SK-N-SH (cell line): ENCODE measurements around the gene SLC12A9. TPM values are rescaled to one million over a fixed set of nuclear protein-coding genes. Genes with fewer than 3 reads are reported as not detected.

ENCODE experiments used
- CTCF ChIA-PET: fragments of 300-600, 350-600 bp; formaldehyde crosslinking; extraction: SDS; loops from one replicate; lab custom pipeline; 2021; lab: Yijun Ruan, JAX
- POLR2A ChIA-PET: fragments of 350-600 bp; sonication (Branson Sonifier 250); formaldehyde crosslinking; extraction: SDS; loops from one replicate; lab custom pipeline; 2020; ENCODE audit warnings: antibody characterized with exemption, inconsistent platforms; lab: Yijun Ruan, JAX
- DNase-seq: peaks from one replicate; pipeline ENCODE4 v3.0.0; 2012
- H2AFZ ChIP-seq: fragments of 200-600 bp; sonication (generic); 2 replicates; pipeline ENCODE4 v1.8.1; 2016; ENCODE audit warnings: antibody characterized with exemption, mild to moderate bottlenecking, low read depth
- H3F3A ChIP-seq: fragments of 200-600 bp; sonication (generic); replicated peaks from 2 replicates; pipeline ENCODE3; 2016; ENCODE audit warnings: antibody characterized with exemption, mild to moderate bottlenecking; ENCODE audit not compliant: insufficient read depth
- H3K27ac ChIP-seq, 2 experiments: fragments of 200-500 bp in 1 of 2; fragments of 200-600 bp in 1 of 2; sonication (Bioruptor generic) in 1 of 2; sonication (generic), shearing (Covaris generic) in 1 of 2; 2 replicates each; pipeline versions ENCODE4 v1.5.1 to v1.6.1; 2014 to 2016; ENCODE audit warnings: low read depth in 2 of 2, inconsistent platforms in 1 of 2, low read length in 1 of 2, mild to moderate bottlenecking in 1 of 2, mixed read lengths in 1 of 2
- H3K27me3 ChIP-seq: fragments of 200-600 bp; sonication (generic), shearing (Covaris generic); 2 replicates; pipeline ENCODE4 v1.6.1; 2016; ENCODE audit warnings: mixed run types; ENCODE audit not compliant: insufficient read depth
- H3K36me3 ChIP-seq, 2 experiments: fragments of 200-500 bp in 1 of 2; fragments of 200-600 bp in 1 of 2; sonication (Bioruptor generic) in 1 of 2; sonication (generic) in 1 of 2; replicated peaks in 1 of 2; 2 replicates each; pipeline versions ENCODE3 to v1.5.1; 2014 to 2016; ENCODE audit warnings: low read length in 1 of 2, mild to moderate bottlenecking in 1 of 2; ENCODE audit not compliant: insufficient read depth in 2 of 2, control insufficient read depth in 1 of 2
- H3K4me1 ChIP-seq, 2 experiments: fragments of 200-500 bp in 1 of 2; fragments of 200-600 bp in 1 of 2; sonication (Bioruptor generic) in 1 of 2; sonication (generic), shearing (Covaris generic) in 1 of 2; 2 replicates each; pipeline versions ENCODE4 v1.5.1 to v1.6.1; 2014 to 2016; ENCODE audit warnings: low read depth in 1 of 2, low read length in 1 of 2, mixed run types in 1 of 2; ENCODE audit not compliant: insufficient read depth in 2 of 2, control insufficient read depth in 1 of 2
- H3K4me2 ChIP-seq: fragments of 200-600 bp; sonication (generic), shearing (Covaris generic); 2 replicates; pipeline ENCODE4 v1.6.1; 2017; ENCODE audit warnings: mixed run types
- H3K4me3 ChIP-seq, 2 experiments: fragments of 200-500 bp in 1 of 2; fragments of 200-600 bp in 1 of 2; sonication (Bioruptor generic) in 1 of 2; sonication (generic), shearing (Covaris generic) in 1 of 2; 2 replicates each; pipeline versions ENCODE4 v1.5.1 to v1.8.1; 2014 to 2016; ENCODE audit warnings: low read depth in 2 of 2, inconsistent platforms in 1 of 2, low read length in 1 of 2, mild to moderate bottlenecking in 1 of 2, mixed read lengths in 1 of 2, moderate library complexity in 1 of 2
- H3K79me2 ChIP-seq: fragments of 200-600 bp; sonication (generic); 2 replicates; pipeline ENCODE4 v1.8.1; 2017; ENCODE audit warnings: mild to moderate bottlenecking; ENCODE audit not compliant: insufficient read depth
- H3K9ac ChIP-seq: fragments of 200-600 bp; sonication (generic); 2 replicates; pipeline ENCODE4 v1.6.1; 2017; ENCODE audit warnings: mixed run types
- H3K9me2 ChIP-seq: fragments of 200-600 bp; sonication (generic); 2 replicates; pipeline ENCODE4 v1.6.1; 2017; ENCODE audit warnings: mixed run types
- H3K9me3 ChIP-seq: fragments of 200-600 bp; sonication (generic); 2 replicates; pipeline ENCODE4 v1.6.1; 2017; ENCODE audit warnings: mixed run types, mild to moderate bottlenecking, moderate library complexity
- H4K20me1 ChIP-seq: fragments of 200-600 bp; sonication (generic); 2 replicates; pipeline ENCODE4 v1.6.1; 2017; ENCODE audit warnings: mild to moderate bottlenecking, mixed run types; ENCODE audit not compliant: insufficient read depth
- CHD2 ChIP-seq: fragments of 150-350 bp; IDR thresholded peaks from 2 replicates; pipeline ENCODE4 v1.6.1; 2018; ENCODE audit warnings: low read length; ENCODE audit not compliant: partially characterized antibody
- ELF1 ChIP-seq: IDR thresholded peaks from 2 replicates; pipeline ENCODE4 v1.4.0; 2012
- EZH2phosphoT487 ChIP-seq: fragments of 200-600 bp; sonication (generic); IDR thresholded peaks from 2 replicates; pipeline ENCODE4 v1.6.1; 2017; ENCODE audit warnings: low read depth, mixed run types, mild to moderate bottlenecking, antibody characterized with exemption, moderate library complexity, borderline replicate concordance
- FOSL2 ChIP-seq: IDR thresholded peaks from 2 replicates; pipeline ENCODE4 v1.4.0; 2012; ENCODE audit warnings: low read depth, mild to moderate bottlenecking, moderate library complexity, borderline replicate concordance
- FOXJ3 ChIP-seq: sonication (generic); formaldehyde crosslinking; IDR thresholded peaks from 2 replicates; pipeline ENCODE4 v1.5.1; 2020; ENCODE audit warnings: mild to moderate bottlenecking, missing genetic modification reagents
- GABPA ChIP-seq: IDR thresholded peaks from 2 replicates; pipeline ENCODE4 v1.4.0; 2012; ENCODE audit warnings: low read depth, mild to moderate bottlenecking
- MAX ChIP-seq: IDR thresholded peaks from 2 replicates; pipeline ENCODE4 v1.4.0; 2012; ENCODE audit warnings: low read depth
- MXI1 ChIP-seq: IDR thresholded peaks from 2 replicates; pipeline ENCODE4 v1.6.1; 2012; ENCODE audit warnings: mild to moderate bottlenecking, low read depth, low read length, improper control_type of control experiment
- NFIC ChIP-seq: IDR thresholded peaks from 2 replicates; pipeline ENCODE4 v1.4.0; 2012; ENCODE audit warnings: borderline replicate concordance
- NRF1 ChIP-seq: IDR thresholded peaks from 2 replicates; pipeline ENCODE4 v1.6.1; 2012; ENCODE audit warnings: low read depth, mild to moderate bottlenecking, low read length
- PBX3 ChIP-seq: IDR thresholded peaks from 2 replicates; pipeline ENCODE4; 2012
- POLR2AphosphoS5 ChIP-seq: IDR thresholded peaks from 2 replicates; pipeline ENCODE4 v1.6.1; 2012; ENCODE audit warnings: low read depth, low read length
- RAD21 ChIP-seq: IDR thresholded peaks from 2 replicates; pipeline ENCODE4 v1.6.1; 2012; ENCODE audit warnings: mild to moderate bottlenecking, low read length
- RXRA ChIP-seq: IDR thresholded peaks from 2 replicates; pipeline ENCODE4 v1.4.0; 2012; ENCODE audit warnings: low read depth, mild to moderate bottlenecking, borderline replicate concordance
- TAF1 ChIP-seq: IDR thresholded peaks from 2 replicates; pipeline ENCODE4 v1.6.1; 2012; ENCODE audit warnings: low read depth, mild to moderate bottlenecking, low read length, moderate library complexity, borderline replicate concordance
- TCF12 ChIP-seq: IDR thresholded peaks from 2 replicates; pipeline ENCODE4 v1.4.0; 2012
- USF2 ChIP-seq: fragments of 150-350 bp; IDR thresholded peaks from 2 replicates; pipeline ENCODE4 v1.6.1; 2017; ENCODE audit warnings: antibody characterized with exemption, low read length, low read depth, borderline replicate concordance
- YY1 ChIP-seq: IDR thresholded peaks from 2 replicates; pipeline ENCODE4 v1.4.0; 2012; ENCODE audit warnings: low read depth, mild to moderate bottlenecking
- ZBTB33 ChIP-seq: IDR thresholded peaks from 2 replicates; pipeline ENCODE4 v1.4.0; 2012; ENCODE audit warnings: low read depth, borderline replicate concordance
- WGBS: methylation state at CpG from one replicate; pipeline ENCODE4 v1.1.6; 2017; ENCODE audit warnings: low lambda C conversion rate; 5-methylcytosine and 5-hydroxymethylcytosine counted together
- polyA plus RNA-seq, 3 experiments: library from polyadenylated mRNA; depleted of rRNA; stranded (reverse); fragments of >200 nt; gene quantifications; 2 replicates each; pipeline ENCODE4 v1.2.3, GENCODE V29; 2012

Gene SLC12A9
- polyA plus RNA-seq, 1 of the 3 experiments (the other 2 are of a cell fraction): 29.7 TPM

GRCh38 chr7:100873599-100874299, 21.2 kb downstream of the SLC12A9 start (continued):
- TF ChIP-seq USF2 (no peak), MAX (no peak), FOSL2 (no peak), RXRA (no peak)
- TF ChIP-seq, all 33 proteins: peak for 0

- Histone ChIP-seq H3K9ac (peak overlapping the region; percentile 89), H2AFZ (peak overlapping the region; percentile 48), H3K36me3 (peaks cover 11 to 36% of the 10 kb centered on the region in 2 experiments), H3K4me3 (peak overlapping the region; percentile 65 to 93), H4K20me1 (peaks cover 37% of the 10 kb centered on the region), H3K27me3 (no peaks in the 10 kb centered on the region), H3K27ac (peak overlapping the region; percentile 92 to 95), H3K4me2 (peak overlapping the region; percentile 84), H3K9me3 (no peaks in the 10 kb centered on the region), H3K4me1 (peaks cover 13 to 22% of the 10 kb centered on the region in 2 experiments; a peak in 3 of 4 replicates), H3F3A (peaks cover 21% of the 10 kb centered on the region), H3K79me2 (peaks cover 43% of the 10 kb centered on the region), H3K9me2 (no peaks in the 10 kb centered on the region)
- POLR2A ChIA-PET: interaction anchor here (2.0 to 5.8 kb wide), 2 partner anchors 13 kb away, joined by 7 to 126 read pairs; partner anchors contain the start of gene UFSP1
- TF ChIP-seq NFIC: no peak
- no peak for TF ChIP-seq FOXJ3 (CRISPR knock-in tag)
- TF ChIP-seq ELF1: no peak
- CTCF ChIA-PET: interaction anchor here (1.4 to 5.5 kb wide), 3 partner anchors 11 to 75 kb away, joined by 4 to 37 read pairs (median 5); partner anchors contain the start of gene SLC12A9
- peak; percentile 67 for DNase-seq
- 41% methylated on average over 8 of the region's 8 CpGs for WGBS
These were observed 21.7 kb downstream of the SLC12A9 start for GRCh38 chr7:100874300-100874576.

- CTCF ChIA-PET: interaction anchor here (0.7 to 5.5 kb wide), 11 partner anchors 11 to 308 kb away, joined by 3 to 37 read pairs (median 5); partner anchors contain the start of genes ACHE, SLC12A9 and UFSP1
- H3K36me3 ChIP-seq: peaks cover 15 to 40% of the 10 kb centered on the region in 2 experiments
- WGBS: under 1% methylated on average over 68 of the region's 79 CpGs
- TF ChIP-seq CHD2: peak; percentile 100
- TF ChIP-seq EZH2phosphoT487: no peak
- peak; percentile 100 for TF ChIP-seq ZBTB33
- TF ChIP-seq PBX3: peak; percentile 29
- no peak; the same call in 1 of the 2 replicates for TF ChIP-seq TCF12
- peak; percentile 85 for TF ChIP-seq TAF1
- TF ChIP-seq GABPA: peak; percentile 79
- no peak; the same call in none of the 2 replicates for TF ChIP-seq MXI1
- TF ChIP-seq YY1: peak; percentile 94
- TF ChIP-seq MAX: peak; percentile 95
- peak; percentile 95 for TF ChIP-seq POLR2AphosphoS5
- TF ChIP-seq NRF1: peak; percentile 94
- TF ChIP-seq RAD21: no peak
These were observed 22.3 kb downstream of the SLC12A9 start, which contains the start of gene SRRT for GRCh38 chr7:100874577-100875355. SRRT (plus strand) TSS chr7:100875103; CDS start chr7:100875591, 488 bp downstream.

More at GRCh38 chr7:100874577-100875355, 22.3 kb downstream of the SLC12A9 start, which contains the start of gene SRRT:
- peaks cover 41% of the 10 kb centered on the region for H4K20me1 ChIP-seq
- H3K4me2 ChIP-seq: peak within 1 kb of the TSS; percentile 90
- no peaks in the 10 kb centered on the region for H3K9me3 ChIP-seq
- H2AFZ ChIP-seq: peak within 1 kb of the TSS; percentile 92
- peaks cover 48% of the 10 kb centered on the region for H3K79me2 ChIP-seq
- peaks cover 21% of the 10 kb centered on the region for H3F3A ChIP-seq
- peak within 1 kb of the TSS; percentile 65 to 93 for H3K4me3 ChIP-seq
- no peaks in the 10 kb centered on the region for H3K9me2 ChIP-seq
- no peaks in the 10 kb centered on the region for H3K27me3 ChIP-seq
- peak; percentile 100 for DNase-seq
- H3K27ac ChIP-seq: peak within 1 kb of the TSS; percentile 92 to 95
- POLR2A ChIA-PET: interaction anchor here (0.6 to 5.8 kb wide), 19 partner anchors 9 to 343 kb away, joined by 3 to 126 read pairs (median 4); partner anchors contain the start of genes ACTL6B, AGFG2, POP7 and SLC12A9
- peak within 1 kb of the TSS; percentile 89 for H3K9ac ChIP-seq
- H3K4me1 ChIP-seq: peaks cover 13 to 23% of the 10 kb centered on the region in 2 experiments; a peak in 3 of 4 replicates
